GM12801 (cell line): ENCODE data around the gene MYO9A.

Experiments
- TF ChIP-seq, protein P1 (sequence below): IDR thresholded peaks from one replicate; pipeline ENCODE4 v1.5.1; 2011; ENCODE audit warnings: control low read depth; ENCODE audit not compliant: insufficient read length; ENCODE audit errors: extremely low read depth

MYO9A gene

DNA sequence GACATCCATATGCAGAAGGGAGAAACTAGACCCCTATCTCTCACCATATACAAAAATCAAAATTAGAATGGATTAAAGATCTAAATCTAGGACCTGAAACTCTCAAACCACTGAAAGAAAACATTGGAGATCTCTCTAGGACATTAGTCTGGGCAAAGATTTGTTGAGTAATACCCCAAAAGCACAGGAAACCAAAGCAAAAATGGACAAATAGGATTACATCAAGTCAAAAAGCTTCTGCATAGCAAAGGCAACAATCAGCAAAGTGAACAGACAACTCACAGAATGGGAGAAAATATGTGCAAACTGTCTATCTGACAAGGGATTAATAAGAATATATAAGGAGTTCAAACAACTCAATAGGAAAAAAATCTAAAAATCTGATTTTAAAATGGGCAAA is 54.8 kb downstream of the MYO9A start:
- TF ChIP-seq, protein P1, sequence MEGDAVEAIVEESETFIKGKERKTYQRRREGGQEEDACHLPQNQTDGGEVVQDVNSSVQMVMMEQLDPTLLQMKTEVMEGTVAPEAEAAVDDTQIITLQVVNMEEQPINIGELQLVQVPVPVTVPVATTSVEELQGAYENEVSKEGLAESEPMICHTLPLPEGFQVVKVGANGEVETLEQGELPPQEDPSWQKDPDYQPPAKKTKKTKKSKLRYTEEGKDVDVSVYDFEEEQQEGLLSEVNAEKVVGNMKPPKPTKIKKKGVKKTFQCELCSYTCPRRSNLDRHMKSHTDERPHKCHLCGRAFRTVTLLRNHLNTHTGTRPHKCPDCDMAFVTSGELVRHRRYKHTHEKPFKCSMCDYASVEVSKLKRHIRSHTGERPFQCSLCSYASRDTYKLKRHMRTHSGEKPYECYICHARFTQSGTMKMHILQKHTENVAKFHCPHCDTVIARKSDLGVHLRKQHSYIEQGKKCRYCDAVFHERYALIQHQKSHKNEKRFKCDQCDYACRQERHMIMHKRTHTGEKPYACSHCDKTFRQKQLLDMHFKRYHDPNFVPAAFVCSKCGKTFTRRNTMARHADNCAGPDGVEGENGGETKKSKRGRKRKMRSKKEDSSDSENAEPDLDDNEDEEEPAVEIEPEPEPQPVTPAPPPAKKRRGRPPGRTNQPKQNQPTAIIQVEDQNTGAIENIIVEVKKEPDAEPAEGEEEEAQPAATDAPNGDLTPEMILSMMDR, result no peak

DNA sequence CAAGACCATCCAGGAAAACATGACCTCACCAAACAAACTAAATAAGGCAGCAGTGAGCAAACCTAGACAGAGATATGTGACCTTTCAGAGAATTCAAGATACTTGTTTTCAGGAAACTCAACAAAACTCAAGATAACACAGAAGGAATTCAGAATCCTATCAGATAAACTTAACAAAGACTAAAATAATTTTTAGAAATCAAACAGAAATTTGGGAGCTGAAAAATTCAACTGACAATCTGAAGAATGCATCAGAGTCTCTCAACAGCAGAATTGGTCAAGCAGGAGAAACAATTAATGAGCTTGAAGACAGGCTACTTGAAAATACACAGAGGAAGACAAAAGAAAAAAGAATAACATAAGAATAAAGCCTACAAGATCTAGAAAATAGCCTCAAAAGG is 55.6 kb downstream of the MYO9A start:
- TF ChIP-seq, protein P1, result no peak

DNA sequence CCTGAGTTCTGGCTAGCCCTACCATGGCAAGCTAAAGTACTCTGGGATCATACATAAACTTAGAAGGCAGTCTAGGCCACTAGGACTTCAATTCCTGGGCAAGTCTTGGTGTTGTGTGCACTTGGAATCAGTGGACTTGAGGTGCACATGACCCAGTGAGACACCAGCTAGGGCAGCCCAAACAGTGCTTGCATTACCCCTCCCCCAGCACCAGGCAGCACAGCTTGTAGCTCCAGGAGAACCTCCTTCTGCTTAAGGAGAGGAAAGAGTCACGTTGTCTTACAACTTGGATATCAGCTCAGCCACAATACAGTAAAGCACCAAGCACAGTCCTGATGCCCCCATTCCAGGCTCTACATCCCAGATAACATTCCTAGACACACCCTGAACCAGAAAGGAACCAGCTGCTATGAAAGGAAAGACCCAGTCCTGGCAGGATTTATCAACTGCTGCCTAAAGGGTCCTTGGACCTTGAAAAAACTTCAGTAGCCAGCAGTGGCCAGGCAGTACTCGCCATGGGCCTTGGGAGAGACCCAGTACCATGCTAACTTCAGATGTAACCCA is 57.2 kb downstream of the MYO9A start:
- TF ChIP-seq, protein P1, result no peak

DNA sequence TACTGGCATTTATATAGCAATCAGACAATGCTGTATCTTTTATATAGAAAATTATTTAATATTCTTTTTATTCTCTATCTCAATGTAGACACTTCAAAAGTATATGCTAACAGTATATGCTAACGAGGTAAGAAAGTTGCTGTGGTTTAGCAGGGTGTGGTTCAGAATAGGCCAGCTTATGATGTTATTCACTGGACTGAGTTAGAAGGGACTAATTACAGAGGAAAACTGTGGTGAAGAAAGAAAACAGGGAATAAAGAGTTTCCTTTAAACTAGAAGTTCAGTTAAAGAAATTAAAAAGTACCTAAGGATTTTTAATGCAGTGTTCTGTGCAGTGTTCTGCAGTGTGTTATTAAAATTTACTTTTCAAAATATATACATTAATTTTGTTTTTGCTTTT is 59.4 kb downstream of the MYO9A start:
- TF ChIP-seq, protein P1, result no peak

DNA sequence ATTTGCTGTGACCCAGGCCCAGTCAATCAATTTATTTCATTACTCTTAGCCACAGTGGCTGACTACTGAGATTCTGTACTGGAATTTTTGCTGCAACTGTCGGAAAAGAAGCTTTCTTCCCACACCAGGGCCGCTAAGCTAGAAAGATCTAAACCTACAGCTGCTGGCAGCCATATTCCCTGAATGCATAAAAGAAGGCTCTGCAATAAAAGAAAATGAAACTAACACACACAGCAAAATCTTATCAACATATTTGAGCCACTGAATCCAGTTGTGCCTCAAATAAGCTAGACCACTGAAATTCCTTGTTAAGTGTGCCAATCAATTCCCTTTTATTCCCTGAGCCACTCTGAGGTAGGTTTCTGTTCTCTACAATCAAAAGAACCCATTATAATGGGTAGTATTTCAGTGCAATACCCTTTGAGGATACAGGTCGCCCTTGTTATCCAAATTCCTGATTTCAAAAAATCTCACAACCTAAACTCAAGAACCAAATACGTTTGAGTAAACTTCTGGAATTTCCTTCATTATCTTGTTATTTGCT is 60.3 kb downstream of the MYO9A start:
- TF ChIP-seq, protein P1, result no peak

DNA sequence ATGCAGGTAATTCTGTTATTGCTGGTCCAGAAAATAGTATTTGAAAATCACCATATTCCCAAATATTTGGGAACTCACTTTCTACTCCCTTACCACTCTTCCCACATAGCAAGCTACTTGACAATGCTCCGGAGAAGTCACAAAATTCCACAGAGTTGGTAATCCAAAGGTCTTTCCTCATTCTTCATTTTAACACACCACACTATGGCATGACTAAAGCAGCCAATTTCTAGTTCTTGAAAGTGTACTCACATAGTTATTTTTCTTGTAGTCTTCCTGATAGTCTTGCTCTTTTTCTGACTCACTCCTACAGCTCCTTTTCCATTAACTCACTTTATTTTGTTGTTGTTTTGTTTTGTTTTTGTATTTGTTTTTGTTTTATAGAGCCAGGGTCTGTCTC is 67.2 kb downstream of the MYO9A start:
- TF ChIP-seq, protein P1, result no peak

DNA sequence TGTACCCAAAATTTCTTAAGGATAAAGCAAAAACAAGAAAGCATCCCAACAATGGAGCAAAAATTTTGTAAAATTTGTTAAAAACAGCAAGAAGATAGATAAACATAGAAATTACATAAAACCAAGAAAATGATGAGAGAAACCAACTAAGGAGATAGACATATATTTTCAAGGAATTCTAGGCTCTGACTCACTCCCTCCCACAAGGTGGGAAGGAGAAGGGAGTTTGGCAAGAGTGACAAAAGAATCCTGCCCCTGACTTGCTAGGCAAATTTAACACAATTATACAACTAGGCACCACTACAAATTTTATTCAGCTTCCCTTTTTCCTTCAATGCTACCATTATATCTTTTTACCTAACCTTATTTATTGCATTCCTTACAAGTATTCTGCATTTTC is 70.9 kb downstream of the MYO9A start:
- TF ChIP-seq, protein P1, result no peak
